BLaER1 (cell line): Measurements from ENCODE around the gene PDE6H.

ENCODE experiments used
- H3K27ac ChIP-seq: shearing (Covaris generic); formaldehyde crosslinking; 2 replicates; pipeline ENCODE4 v1.8.1; 2022
- H3K27me3 ChIP-seq: shearing (Covaris generic); formaldehyde crosslinking; 2 replicates; pipeline ENCODE4 v1.8.1; 2022
- H3K36me3 ChIP-seq: shearing (Covaris generic); formaldehyde crosslinking; 2 replicates; pipeline ENCODE4 v1.8.1; 2022
- H3K4me1 ChIP-seq: shearing (Covaris generic); formaldehyde crosslinking; 2 replicates; pipeline ENCODE4 v1.8.1; 2022
- H3K4me2 ChIP-seq: shearing (Covaris generic); formaldehyde crosslinking; 2 replicates; pipeline ENCODE4 v1.8.1; 2022
- H3K4me3 ChIP-seq: shearing (Covaris generic); formaldehyde crosslinking; 2 replicates; pipeline ENCODE4 v1.8.1; 2022
- H3K9ac ChIP-seq: shearing (Covaris generic); formaldehyde crosslinking; 2 replicates; pipeline ENCODE4 v1.8.1; 2022
- H3K9me3 ChIP-seq: shearing (Covaris generic); formaldehyde crosslinking; 2 replicates; pipeline ENCODE4 v1.8.1; 2022
- H4K20me1 ChIP-seq: shearing (Covaris generic); formaldehyde crosslinking; 2 replicates; pipeline ENCODE4 v1.8.1; 2022
- Cebpa-rat ChIP-seq: shearing (Covaris generic); IDR thresholded peaks from 2 replicates; pipeline ENCODE4 v1.8.1; 2022

The PDE6H gene

DNA sequence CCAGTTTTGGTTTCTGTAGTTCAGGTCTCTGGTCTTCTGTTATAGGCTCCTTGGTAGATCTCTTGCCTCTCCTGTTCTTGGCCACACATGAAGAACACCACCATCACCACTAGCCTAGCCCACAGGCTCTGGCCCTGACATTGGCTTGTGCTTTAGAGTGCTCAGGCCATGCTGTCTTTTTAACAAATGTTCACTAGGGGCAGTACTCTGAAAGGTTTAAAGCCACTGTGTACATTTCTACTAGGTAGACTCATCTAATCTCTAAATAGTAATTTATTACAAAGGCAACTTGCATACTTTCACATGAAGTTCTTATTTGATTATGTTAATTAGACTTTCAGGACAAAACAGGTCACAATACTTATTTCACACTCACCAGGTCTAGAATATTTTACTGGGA, 38.3 kb downstream of the PDE6H start:
- Histone ChIP-seq H3K36me3 (no peaks in the 10 kb centered on the region), H3K4me3 (no peak overlapping the region), H3K27ac (no peak overlapping the region), H3K4me1 (peaks cover 2% of the 10 kb centered on the region), H4K20me1 (no peaks in the 10 kb centered on the region), H3K9me3 (no peaks in the 10 kb centered on the region), H3K9ac (no peak overlapping the region), H3K27me3 (no peaks in the 10 kb centered on the region), H3K4me2 (no peak overlapping the region)
- TF ChIP-seq Cebpa-rat, result no peak

DNA sequence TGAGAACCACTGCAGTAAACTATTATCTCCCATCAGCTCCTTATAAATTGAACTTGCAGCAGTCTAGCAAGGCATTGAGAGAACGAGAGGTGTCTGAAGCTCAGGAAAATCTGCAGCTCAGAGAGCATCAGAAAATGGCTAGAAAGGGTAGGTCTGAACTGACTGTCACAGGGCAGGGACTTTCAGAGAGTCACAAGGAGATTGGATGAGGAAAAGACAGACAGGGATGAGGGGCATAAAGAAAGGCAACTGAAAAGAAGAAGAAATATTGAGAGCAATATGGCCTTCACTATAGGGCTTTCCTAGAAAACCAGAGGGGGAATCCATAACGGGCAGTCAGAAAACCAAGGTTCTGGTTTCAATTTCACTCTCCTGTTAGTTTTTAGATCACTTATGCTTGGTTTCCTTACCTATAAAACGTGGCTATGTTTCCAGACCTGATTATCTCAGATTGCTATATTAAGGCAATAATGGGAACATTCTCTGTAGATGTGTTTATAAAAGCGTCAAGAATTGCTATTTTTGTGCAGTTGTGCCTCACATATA, 40.9 kb downstream of the PDE6H start:
- Histone ChIP-seq H3K27ac (no peak overlapping the region), H4K20me1 (no peaks in the 10 kb centered on the region), H3K36me3 (no peaks in the 10 kb centered on the region), H3K4me1 (no peaks in the 10 kb centered on the region), H3K9ac (no peak overlapping the region), H3K4me2 (no peak overlapping the region), H3K27me3 (no peaks in the 10 kb centered on the region), H3K4me3 (no peak overlapping the region), H3K9me3 (no peaks in the 10 kb centered on the region)
- no peak for TF ChIP-seq Cebpa-rat

DNA sequence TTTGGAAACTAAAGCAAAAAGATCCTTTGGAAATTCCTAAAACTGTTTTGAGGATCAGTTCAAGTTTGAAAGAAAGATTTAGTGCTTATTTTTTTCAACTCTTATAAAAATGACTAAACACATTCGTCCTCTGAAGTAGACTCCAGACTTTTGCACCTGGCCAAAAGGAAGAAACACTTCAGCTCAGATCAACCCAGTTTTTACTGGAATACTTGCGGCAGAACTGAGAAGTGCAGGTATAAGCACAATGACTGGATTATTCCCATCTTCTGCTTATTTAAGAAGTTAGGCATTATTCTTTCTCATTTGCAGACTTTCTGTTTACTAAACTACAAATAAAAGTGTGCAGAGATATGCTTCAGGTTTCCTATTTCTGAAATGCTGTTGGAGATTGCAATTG, 41.9 kb downstream of the PDE6H start:
- H3K4me2 ChIP-seq, result no peak overlapping the region
- no peak for TF ChIP-seq Cebpa-rat
- no peak overlapping the region for H3K9ac ChIP-seq
- H3K27me3 ChIP-seq, result no peaks in the 10 kb centered on the region
- H3K4me3 ChIP-seq, result no peak overlapping the region
- no peaks in the 10 kb centered on the region for H3K4me1 ChIP-seq
- H3K36me3 ChIP-seq, result no peaks in the 10 kb centered on the region
- no peak overlapping the region for H3K27ac ChIP-seq
- H3K9me3 ChIP-seq, result no peaks in the 10 kb centered on the region
- no peaks in the 10 kb centered on the region for H4K20me1 ChIP-seq

DNA sequence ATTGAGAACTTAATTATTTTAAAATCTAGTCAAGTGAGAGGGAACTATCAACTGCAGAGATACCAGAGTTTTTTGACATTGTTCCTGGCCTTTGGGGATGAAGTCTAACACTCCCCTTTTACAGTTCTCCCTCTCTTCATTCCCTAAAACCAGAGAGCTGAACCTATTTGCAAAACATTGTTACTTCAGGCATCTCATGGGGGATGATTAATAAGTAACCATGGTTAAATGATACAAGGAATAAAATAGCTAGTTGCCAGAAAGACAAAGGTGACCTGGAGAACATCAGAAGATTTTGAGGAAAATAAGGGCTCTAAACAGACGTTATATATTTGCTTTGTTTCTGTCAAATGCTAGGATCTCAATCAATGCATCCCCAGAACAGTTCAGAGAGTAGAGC, 42.3 kb downstream of the PDE6H start:
- H3K9ac ChIP-seq, result no peak overlapping the region
- no peak overlapping the region for H3K4me2 ChIP-seq
- TF ChIP-seq Cebpa-rat, result no peak
- H3K4me3 ChIP-seq, result no peak overlapping the region
- H3K27ac ChIP-seq, result no peak overlapping the region
- no peaks in the 10 kb centered on the region for H3K36me3 ChIP-seq
- no peaks in the 10 kb centered on the region for H3K4me1 ChIP-seq
- H3K9me3 ChIP-seq, result no peaks in the 10 kb centered on the region
- no peaks in the 10 kb centered on the region for H3K27me3 ChIP-seq
- H4K20me1 ChIP-seq, result no peaks in the 10 kb centered on the region

DNA sequence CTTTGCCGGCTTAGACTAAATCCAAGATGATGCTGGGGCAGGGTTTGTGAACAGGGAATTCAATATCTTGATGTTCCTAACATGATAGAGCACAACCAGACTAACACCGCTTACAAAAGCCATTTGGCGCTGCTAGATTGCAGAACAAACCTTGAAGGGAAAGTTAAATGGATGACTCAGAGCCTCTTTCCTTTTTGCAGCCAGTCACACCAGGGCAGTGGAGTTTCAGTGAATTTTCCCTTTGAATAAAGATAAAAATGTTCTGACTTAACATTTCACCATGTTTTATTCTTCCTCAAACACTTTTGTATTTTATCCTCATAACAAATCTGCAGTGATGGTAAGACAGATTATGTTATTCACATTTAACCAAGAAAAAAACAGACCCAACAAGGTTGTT, 47.3 kb downstream of the PDE6H start:
- H3K4me2 ChIP-seq, result no peak overlapping the region
- no peaks in the 10 kb centered on the region for H3K4me1 ChIP-seq
- no peaks in the 10 kb centered on the region for H3K36me3 ChIP-seq
- no peak for TF ChIP-seq Cebpa-rat
- H3K27me3 ChIP-seq, result no peaks in the 10 kb centered on the region
- no peak overlapping the region for H3K9ac ChIP-seq
- 0 out of 2 replicates have a peak, but pooled peaks cover 4% of the 10 kb centered on the region for H3K9me3 ChIP-seq
- no peaks in the 10 kb centered on the region for H4K20me1 ChIP-seq
- no peak overlapping the region for H3K4me3 ChIP-seq
- H3K27ac ChIP-seq, result no peak overlapping the region
